Measurements from ENCODE around the gene B3GAT3. TPM values are rescaled to one million over a fixed set of nuclear protein-coding genes. Genes with fewer than 3 reads are reported as not detected.

Gene B3GAT3
- total RNA-seq, 2 donors from 2014 or later: 27.0 to 28.8 TPM

DNA sequence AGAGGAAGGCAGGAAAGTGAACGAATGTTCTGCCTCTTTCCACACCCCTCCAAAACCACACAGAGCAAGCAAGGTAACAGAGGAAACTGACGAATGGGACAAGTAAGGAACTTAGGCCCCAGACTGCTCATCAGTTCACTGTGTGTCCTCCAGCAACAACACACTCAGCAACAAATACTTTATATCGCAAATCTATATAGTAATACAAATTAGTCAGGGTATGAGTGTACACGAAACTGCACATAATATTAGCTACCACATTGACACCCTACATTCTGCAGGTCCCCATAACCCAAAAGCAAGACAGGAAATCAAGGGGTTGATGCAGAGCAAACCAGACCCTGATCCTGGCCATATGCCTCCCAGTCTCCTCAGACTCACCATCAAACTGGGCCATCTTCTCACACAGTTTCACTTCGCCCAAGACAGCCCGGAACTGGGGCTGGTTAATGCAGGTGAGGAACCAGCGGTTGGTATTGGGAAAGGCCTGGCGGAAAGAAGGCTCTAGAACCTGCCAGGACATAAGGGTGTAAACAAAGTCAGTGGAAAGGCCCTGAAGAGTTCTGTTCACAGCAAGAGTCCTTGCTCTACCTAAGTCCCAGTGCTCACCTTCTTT, 54.7 kb downstream of the B3GAT3 start:
- intact Hi-C loops (cut with DNase I, micrococcal nuclease): no loop called here
- DNase-seq (no peak), ATAC-seq (no peak)

DNA sequence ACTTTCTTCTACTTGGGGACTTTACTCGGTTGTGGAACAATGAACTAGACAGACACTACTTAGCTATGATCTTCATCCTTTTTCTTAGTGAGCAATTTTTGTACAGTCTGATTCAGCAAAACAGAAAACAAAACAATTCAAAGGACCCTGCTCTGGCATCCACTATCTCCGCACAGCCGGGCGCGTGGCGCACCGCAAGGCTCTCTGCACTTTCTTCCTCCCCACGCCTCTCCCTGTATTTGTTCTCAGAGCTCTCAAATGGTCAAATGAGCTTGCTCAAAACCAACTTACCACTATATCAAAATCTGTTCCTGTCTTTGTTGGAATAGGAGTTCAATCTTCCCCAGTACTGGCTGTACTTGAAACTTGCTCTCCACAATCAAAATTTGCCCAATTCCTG, 55.5 kb downstream of the B3GAT3 start:
- DNase-seq (no peak), ATAC-seq (no peak)
- intact Hi-C loops (cut with DNase I, micrococcal nuclease): no loop called here

Small RNA genes lying within 50 kb of the gene (microRNA-seq; reads per million reads assigned to microRNA genes)
- gene MIR6747: 0 reads per million in 2 donors

Other genes starting within 250 kb of the B3GAT3 start
- gene SCGB1A1, start 203.0 kb downstream of the B3GAT3 start, total RNA-seq: not detected
- gene AHNAK, start 75.2 kb downstream of the B3GAT3 start, total RNA-seq: 100 to 1,000 TPM; 629 to 631 TPM
- gene EEF1G, start 48.1 kb downstream of the B3GAT3 start, total RNA-seq: 1,000 to 10,000 TPM; 1,192 to 1,207 TPM
- 10 to 100 TPM; 14.0 to 14.7 TPM for gene TUT1, start 30.5 kb downstream of the B3GAT3 start, total RNA-seq
- gene MTA2, start 20.1 kb downstream of the B3GAT3 start, total RNA-seq: 10 to 100 TPM; 84.5 to 96.6 TPM
- 10 to 100 TPM; 45.4 to 57.9 TPM for gene EML3, start 9.2 kb downstream of the B3GAT3 start, total RNA-seq
- 1 to 10 TPM; 2.0 to 3.2 TPM for gene ROM1, start 8.7 kb downstream of the B3GAT3 start, total RNA-seq
- 100 to 1,000 TPM; 214 to 270 TPM for gene GANAB, start 24.6 kb upstream of the B3GAT3 start, total RNA-seq
- 10 to 100 TPM; 16.6 to 17.1 TPM for gene INTS5, start 31.3 kb upstream of the B3GAT3 start, total RNA-seq
- gene C11orf98, start 43.2 kb upstream of the B3GAT3 start, total RNA-seq: 10 to 100 TPM; 53.9 to 65.0 TPM
- gene CSKMT, start 43.3 kb upstream of the B3GAT3 start, total RNA-seq: 10 to 100 TPM; 14.0 to 15.1 TPM
- 10 to 100 TPM; 13.2 to 13.3 TPM for gene UQCC3, start 49.7 kb upstream of the B3GAT3 start, total RNA-seq
- gene LBHD1, start 50.3 kb upstream of the B3GAT3 start, total RNA-seq: 10 to 100 TPM in 1 of 2 donors, 1 to 10 TPM in 1; 6.5 to 12.8 TPM
- 10 to 100 TPM; 66.9 to 88.9 TPM for gene UBXN1, start 57.1 kb upstream of the B3GAT3 start, total RNA-seq
- 1 to 10 TPM; 2.2 to 3.6 TPM for gene LRRN4CL, start 67.5 kb upstream of the B3GAT3 start, total RNA-seq
- gene BSCL2, start 85.4 kb upstream of the B3GAT3 start, total RNA-seq: 10 to 100 TPM; 38.8 to 53.2 TPM
- under 1 TPM in 1 of 2 donors, not detected in 1; 0.81 TPM for gene GNG3, start 85.7 kb upstream of the B3GAT3 start, total RNA-seq
- 10 to 100 TPM; 47.5 to 54.2 TPM for gene HNRNPUL2, start 105.5 kb upstream of the B3GAT3 start, total RNA-seq
- 10 to 100 TPM; 27.3 to 34.9 TPM for gene TTC9C, start 106.5 kb upstream of the B3GAT3 start, total RNA-seq
- gene ZBTB3, start 132.2 kb upstream of the B3GAT3 start, total RNA-seq: 10 to 100 TPM; 11.5 to 14.5 TPM
- gene POLR2G, start 139.6 kb upstream of the B3GAT3 start, total RNA-seq: 10 to 100 TPM; 39.9 to 42.1 TPM
- 10 to 100 TPM; 16.9 to 18.3 TPM for gene TAF6L, start 149.4 kb upstream of the B3GAT3 start, total RNA-seq
- gene TMEM179B, start 165.4 kb upstream of the B3GAT3 start, total RNA-seq: 10 to 100 TPM; 50.9 to 58.2 TPM
- 10 to 100 TPM; 18.5 to 22.6 TPM for gene TMEM223, start 170.0 kb upstream of the B3GAT3 start, total RNA-seq
- gene NXF1, start 183.5 kb upstream of the B3GAT3 start, total RNA-seq: 10 to 100 TPM; 50.4 to 51.0 TPM
- gene STX5, start 210.1 kb upstream of the B3GAT3 start, total RNA-seq: 10 to 100 TPM; 37.7 to 39.6 TPM
- gene TEX54, start 210.9 kb upstream of the B3GAT3 start, total RNA-seq: not detected
- gene WDR74, start 217.6 kb upstream of the B3GAT3 start, total RNA-seq: 10 to 100 TPM; 31.3 to 38.9 TPM